CD8-positive, alpha-beta memory T cell (primary cell): Measurements from ENCODE around the gene SLC12A7. TPM values are rescaled to one million over a fixed set of nuclear protein-coding genes. Genes with fewer than 3 reads are reported as not detected.
"Not testable (repeated sequence)": the region's sequence is repeated elsewhere in the genome, so short reads cannot be mapped to it uniquely, and the experiment has no call there.

ENCODE experiments used
- CTCF ChIA-PET: fragments of 350-600 bp; sonication (Branson Sonifier 250); formaldehyde crosslinking; loops from one replicate; lab custom pipeline; 2021; ENCODE audit warnings: antibody characterized with exemption; lab: Charles Lee
- POLR2A ChIA-PET: fragments of 350-600 bp; sonication (Branson Sonifier 250); formaldehyde crosslinking; loops from one replicate; lab custom pipeline; 2021; ENCODE audit warnings: antibody characterized with exemption; lab: Charles Lee
- DNase-seq, 5 donors: peaks; one replicate each; pipeline versions ENCODE4 v3.0.0 to v3.0.0-alpha.2; 2020 to 2022; ENCODE audit warnings: mixed read lengths in 1 of 5
- H3K27ac ChIP-seq: one replicate; pipeline ENCODE4 v1.7.0; 2013; ENCODE audit warnings: low read depth, mild to moderate bottlenecking, low read length, moderate library complexity
- H3K27me3 ChIP-seq: 2 replicates; pipeline ENCODE4 v1.7.0; 2013; ENCODE audit warnings: low read length, mild to moderate bottlenecking; ENCODE audit not compliant: insufficient read depth, poor library complexity, severe bottlenecking
- H3K36me3 ChIP-seq: 2 replicates; pipeline ENCODE4 v1.7.0; 2013; ENCODE audit warnings: mild to moderate bottlenecking, low read length, moderate library complexity; ENCODE audit not compliant: insufficient read depth
- H3K4me1 ChIP-seq: 2 replicates; pipeline ENCODE4 v1.7.0; 2013; ENCODE audit warnings: mild to moderate bottlenecking, low read length, moderate library complexity; ENCODE audit not compliant: insufficient read depth
- H3K4me3 ChIP-seq: 2 replicates; pipeline ENCODE4 v1.7.0; 2013; ENCODE audit warnings: mild to moderate bottlenecking, low read length
- H3K9me3 ChIP-seq: 2 replicates; pipeline ENCODE4 v1.7.0; 2013; ENCODE audit warnings: mild to moderate bottlenecking, low read length
- H3K27ac Mint-ChIP-seq, 8 donors: one replicate each; pipeline ENCODE4 v1.8.0; 2020 to 2021; ENCODE audit warnings: mixed read lengths in 8 of 8, mild to moderate bottlenecking in 6 of 8, inconsistent platforms in 3 of 8, moderate library complexity in 3 of 8
- H3K27me3 Mint-ChIP-seq, 2 donors: one replicate each; pipeline ENCODE4 v1.8.0; 2020 to 2021; ENCODE audit warnings: mixed read lengths in 2 of 2, mild to moderate bottlenecking in 1 of 2, moderate library complexity in 1 of 2
- H3K36me3 Mint-ChIP-seq, 3 donors: one replicate each; pipeline ENCODE4 v1.8.0; 2020 to 2021; ENCODE audit warnings: mixed read lengths in 3 of 3, inconsistent platforms in 1 of 3, mild to moderate bottlenecking in 1 of 3
- H3K4me1 Mint-ChIP-seq, 3 donors: one replicate each; pipeline ENCODE4 v1.8.0; 2020 to 2021; ENCODE audit warnings: mixed read lengths in 3 of 3, inconsistent platforms in 1 of 3, mild to moderate bottlenecking in 1 of 3
- H3K4me3 Mint-ChIP-seq, 7 donors: one replicate each; pipeline ENCODE4 v1.8.0; 2020 to 2021; ENCODE audit warnings: mixed read lengths in 7 of 7, mild to moderate bottlenecking in 6 of 7, moderate library complexity in 4 of 7, inconsistent platforms in 2 of 7
- H3K9me3 Mint-ChIP-seq, 5 donors: one replicate each; pipeline ENCODE4 v1.8.0; 2020 to 2022; ENCODE audit warnings: mixed read lengths in 5 of 5, mild to moderate bottlenecking in 3 of 5, moderate library complexity in 2 of 5, inconsistent platforms in 1 of 5
- polyA plus RNA-seq: library from polyadenylated mRNA; unstranded; fragments of 300-500 nt; fragmentation: Illumina TruSeq; gene quantifications from one replicate; pipeline ENCODE4 v1.2.3, GENCODE V29; 2021
- total RNA-seq, 2 experiments: library from RNA; stranded (reverse); gene quantifications; one replicate each; pipeline ENCODE4 v1.2.3, GENCODE V29; 2021

The SLC12A7 gene
- total and polyA plus RNA-seq, 3 experiments from 2014 or later = 4.9 to 20.0 (median 6.6) TPM

DNA sequence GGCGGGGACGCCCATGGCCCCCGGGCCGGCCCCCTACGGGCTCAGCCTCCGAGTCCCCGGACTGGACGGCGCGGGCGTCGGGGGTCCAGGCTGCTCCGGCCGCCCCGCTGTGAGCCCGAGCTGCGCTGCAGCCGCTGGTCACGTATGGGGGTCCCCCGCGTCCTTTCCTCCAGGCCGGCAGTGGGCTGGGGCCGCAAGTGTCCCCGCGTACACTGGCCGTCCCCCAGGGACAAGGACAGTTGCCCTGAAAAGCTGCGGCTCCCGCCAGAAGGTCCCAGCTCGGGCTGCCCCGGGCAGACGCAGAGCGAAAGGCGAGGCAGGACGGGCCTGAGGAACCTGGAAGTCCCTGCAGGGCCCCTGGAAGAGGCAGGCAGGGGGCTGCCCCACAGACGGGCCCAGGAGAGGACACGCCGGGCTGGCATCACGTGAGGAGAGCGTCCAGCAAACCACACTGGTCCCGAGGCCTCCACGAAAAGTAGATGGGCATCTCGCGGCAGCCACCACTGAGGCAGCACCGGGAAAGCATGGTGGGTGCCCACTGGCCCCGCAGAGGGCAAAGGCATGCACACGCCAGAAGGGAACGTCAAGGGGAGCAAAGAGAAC lies 106.5 kb downstream of the SLC12A7 start:
- H3K4me1 Mint-ChIP-seq = peaks cover 15 to 29% (median 17%) of the 10 kb centered on the region in 3 donors
- peak overlapping the region in 5 of 7 donors; percentile 4 to 73 (median 57) for H3K4me3 Mint-ChIP-seq
- H3K9me3 Mint-ChIP-seq = no peaks in the 10 kb centered on the region
- Histone ChIP-seq H3K4me1 (peaks cover 23% of the 10 kb centered on the region), H3K36me3 (no peaks in the 10 kb centered on the region), H3K9me3 (no peaks in the 10 kb centered on the region), H3K27me3 (peaks cover 33% of the 10 kb centered on the region), H3K27ac (no peak overlapping the region), H3K4me3 (no peak overlapping the region)
- H3K27me3 Mint-ChIP-seq = peaks cover 26 to 45% of the 10 kb centered on the region in 2 donors
- ChIA-PET CTCF (no interaction called here), POLR2A (no interaction called here)
- no peak overlapping the region for H3K27ac Mint-ChIP-seq
- H3K36me3 Mint-ChIP-seq = no peaks in the 10 kb centered on the region
- peak in 1 of 5 donors; percentile 26 for DNase-seq

DNA sequence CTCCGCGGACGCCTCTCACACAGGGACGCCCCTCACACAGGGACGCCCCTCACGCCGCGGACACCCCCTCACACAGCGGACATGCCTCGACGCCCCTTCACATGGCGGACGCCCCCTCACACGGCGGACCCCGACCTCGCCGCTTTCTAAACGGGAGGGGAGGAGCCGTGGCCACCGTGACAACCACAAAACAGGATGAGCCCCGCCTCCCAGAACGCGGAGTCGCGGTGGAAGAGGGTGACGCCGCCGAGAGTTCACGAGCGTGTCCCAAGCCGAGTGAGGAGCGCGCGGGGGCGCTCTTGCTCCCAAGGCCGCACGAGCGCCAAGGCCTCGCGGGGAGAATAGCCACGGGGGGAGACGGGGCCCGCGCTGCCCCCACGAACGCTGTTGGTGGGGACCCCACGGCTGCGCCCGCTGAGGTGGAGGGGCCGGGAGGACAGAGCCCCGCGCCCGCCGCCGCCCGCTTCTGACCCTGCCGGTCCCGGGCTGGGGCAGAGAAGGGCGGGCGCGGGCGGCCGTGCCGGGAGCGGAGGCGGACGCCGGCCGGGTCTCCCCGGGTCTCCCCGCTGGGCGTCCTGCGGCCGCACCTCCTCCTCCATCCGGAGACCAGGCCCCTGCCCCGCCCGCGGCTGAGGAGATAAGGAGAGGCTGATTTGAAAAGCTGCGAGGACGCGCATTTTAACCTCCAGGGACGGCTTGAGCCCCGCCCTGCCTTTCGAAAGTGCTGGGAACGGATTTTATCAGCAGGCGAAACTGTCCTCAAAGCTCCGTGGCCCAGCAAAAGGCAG lies 107.2 kb downstream of the SLC12A7 start:
- ChIA-PET POLR2A (no interaction called here), CTCF (no interaction called here)
- H3K36me3 ChIP-seq = no peaks in the 10 kb centered on the region
- no peak overlapping the region for H3K27ac ChIP-seq
- H3K9me3 Mint-ChIP-seq = no peaks in the 10 kb centered on the region
- peaks cover 18% of the 10 kb centered on the region for H3K4me1 ChIP-seq
- H3K4me3 Mint-ChIP-seq = peak overlapping the region in 6 of 7 donors; percentile 54 to 78 (median 62)
- H3K36me3 Mint-ChIP-seq = no peaks in the 10 kb centered on the region
- no peaks in the 10 kb centered on the region for H3K9me3 ChIP-seq
- no peak overlapping the region for H3K4me3 ChIP-seq
- peaks cover 22 to 40% of the 10 kb centered on the region in 2 donors for H3K27me3 Mint-ChIP-seq
- peaks cover 26% of the 10 kb centered on the region for H3K27me3 ChIP-seq
- no peak overlapping the region for H3K27ac Mint-ChIP-seq
- peak in 4 of 5 donors; percentile 25 to 47 (median 38) for DNase-seq
- H3K4me1 Mint-ChIP-seq = peaks cover 15 to 26% (median 17%) of the 10 kb centered on the region in 3 donors

DNA sequence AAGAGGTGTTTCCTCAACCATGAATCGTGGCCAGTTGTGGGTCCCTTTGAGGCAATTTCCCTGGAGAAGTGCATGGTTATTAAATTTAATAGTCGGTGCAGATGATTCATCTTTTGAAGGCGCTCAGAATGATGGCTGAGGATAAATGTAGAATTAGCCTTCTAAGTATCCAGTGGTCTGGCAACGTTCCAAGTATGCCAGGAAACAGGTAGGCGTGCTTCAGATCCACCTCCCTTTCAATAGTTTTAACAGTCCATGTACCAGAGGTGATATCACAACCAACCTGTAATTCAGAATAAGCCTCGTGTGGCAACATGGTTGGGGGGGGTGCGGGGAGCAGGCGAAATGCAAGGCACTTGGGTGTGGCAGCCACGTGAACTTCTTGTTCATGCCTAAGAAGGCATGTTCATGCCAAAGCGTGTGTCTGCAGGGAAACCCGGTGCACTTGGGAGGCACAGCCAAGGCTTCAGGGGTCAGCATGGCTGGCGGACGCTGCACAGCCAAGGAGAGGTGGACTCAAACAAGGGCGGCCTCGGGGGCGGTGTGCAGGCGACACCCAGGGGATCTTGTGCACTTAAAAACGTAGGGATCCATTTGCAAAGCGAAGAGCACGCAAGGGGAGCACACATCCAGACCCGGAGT lies 108.4 kb downstream of the SLC12A7 start:
- no peak overlapping the region for H3K27ac Mint-ChIP-seq
- peaks cover 21% of the 10 kb centered on the region for H3K27me3 ChIP-seq
- CTCF ChIA-PET = no interaction called here

DNA sequence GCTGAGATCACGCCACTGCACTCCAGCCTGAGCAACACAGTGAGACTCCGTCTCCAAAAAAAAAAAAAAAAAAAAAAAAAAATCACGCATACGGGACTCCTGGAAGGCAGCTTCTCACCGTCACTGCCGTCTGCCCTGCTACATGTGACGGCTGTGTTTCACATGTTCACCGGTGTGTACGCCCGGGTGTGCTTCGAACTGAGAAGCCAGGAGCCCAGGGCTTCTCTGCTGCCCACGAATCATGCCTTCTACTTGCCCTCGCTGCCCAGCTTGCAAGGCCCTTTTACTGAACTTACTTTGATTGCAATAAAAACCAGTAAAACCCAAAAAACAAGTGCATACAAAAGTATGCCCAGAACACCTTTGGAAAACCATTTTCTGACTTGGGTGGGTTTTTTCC lies 109.0 kb downstream of the SLC12A7 start:
- Histone ChIP-seq H3K4me1 (peaks cover 17% of the 10 kb centered on the region), H3K4me3 (no peak overlapping the region), H3K36me3 (no peaks in the 10 kb centered on the region), H3K9me3 (no peaks in the 10 kb centered on the region), H3K27ac (no peak overlapping the region), H3K27me3 (peaks cover 18% of the 10 kb centered on the region)
- peaks cover 15 to 23% (median 15%) of the 10 kb centered on the region in 3 donors for H3K4me1 Mint-ChIP-seq
- H3K27me3 Mint-ChIP-seq = peaks cover 19 to 40% of the 10 kb centered on the region in 2 donors
- CTCF ChIA-PET = no interaction called here
- no peaks in the 10 kb centered on the region for H3K9me3 Mint-ChIP-seq
- no peaks in the 10 kb centered on the region for H3K36me3 Mint-ChIP-seq
- no peak overlapping the region for H3K4me3 Mint-ChIP-seq
- POLR2A ChIA-PET = no interaction called here
- H3K27ac Mint-ChIP-seq = no peak overlapping the region
- no peak for DNase-seq

More for the DNA sequence above, 108.4 kb downstream of the SLC12A7 start:
- no peak overlapping the region for H3K27ac ChIP-seq
- DNase-seq = peak in 2 of 5 donors; percentile 27 to 36
- H3K4me1 ChIP-seq = peaks cover 17% of the 10 kb centered on the region
- Mint-ChIP-seq H3K9me3 (no peaks in the 10 kb centered on the region), H3K4me3 (peak overlapping the region; percentile 37 to 78 (median 54)), H3K4me1 (peaks cover 15 to 26% (median 17%) of the 10 kb centered on the region in 3 donors), H3K27me3 (peaks cover 22 to 43% of the 10 kb centered on the region in 2 donors), H3K36me3 (no peaks in the 10 kb centered on the region)
- no peaks in the 10 kb centered on the region for H3K9me3 ChIP-seq
- POLR2A ChIA-PET = no interaction called here
- H3K4me3 ChIP-seq = no peak overlapping the region
- no peaks in the 10 kb centered on the region for H3K36me3 ChIP-seq

DNA sequence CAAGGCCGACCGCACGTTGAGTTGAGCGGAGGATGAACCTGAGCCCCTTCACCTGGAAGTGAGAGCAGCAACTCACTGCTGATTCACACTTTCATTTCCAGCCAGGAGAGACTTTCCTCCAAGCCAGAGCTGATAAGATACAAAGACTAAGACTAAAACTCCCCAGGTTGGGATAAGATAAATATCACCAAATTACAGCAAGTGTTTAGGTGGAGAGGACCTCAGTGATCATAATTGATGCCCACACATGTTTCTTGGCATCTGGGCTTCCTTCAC lies 109.7 kb downstream of the SLC12A7 start:
- no peak overlapping the region for H3K27ac Mint-ChIP-seq
- CTCF ChIA-PET = no interaction called here
- H3K36me3 Mint-ChIP-seq = no peaks in the 10 kb centered on the region

DNA sequence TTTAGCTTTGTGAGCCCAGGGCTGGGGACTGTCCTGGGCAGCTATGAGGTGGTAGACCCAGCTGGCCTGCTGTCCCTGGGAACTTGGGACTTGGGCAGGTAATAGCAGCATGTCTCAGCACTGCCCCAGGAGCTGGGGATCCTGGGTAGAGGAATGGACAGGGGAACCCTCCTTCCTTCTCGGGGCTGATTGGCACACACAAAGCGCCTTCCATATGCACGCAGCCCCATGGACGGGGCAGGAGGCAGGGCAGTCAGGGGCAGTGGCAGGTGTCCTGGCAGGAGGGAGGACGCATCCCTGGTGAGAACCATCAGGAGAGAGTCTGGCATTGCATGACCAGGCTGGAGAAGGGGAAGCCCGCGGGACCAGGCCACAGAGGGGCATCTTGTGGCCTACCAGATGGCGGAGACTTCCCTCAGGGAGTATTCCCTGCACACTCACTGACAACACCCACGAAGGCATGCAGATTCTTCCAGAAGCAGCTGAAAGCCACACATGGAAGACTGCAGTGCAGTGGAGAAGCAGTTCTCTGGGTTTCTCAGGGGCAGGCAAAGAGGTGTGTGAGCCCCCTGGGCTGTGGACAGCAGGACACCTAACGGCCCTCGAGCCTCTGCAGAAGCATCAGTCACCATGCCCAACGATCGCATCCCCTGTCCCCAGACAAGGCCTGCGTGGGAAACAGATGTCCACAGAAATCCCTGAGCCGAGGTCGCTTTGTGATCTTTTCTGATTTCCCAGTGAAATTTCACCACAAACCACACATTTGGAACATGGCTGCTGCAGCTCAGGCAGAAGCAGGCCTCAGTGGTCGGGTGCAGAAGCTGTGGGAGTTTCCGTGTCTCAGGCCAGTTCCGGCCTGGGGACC lies 110.2 kb downstream of the SLC12A7 start:
- Histone ChIP-seq H3K36me3 (no peaks in the 10 kb centered on the region), H3K9me3 (no peaks in the 10 kb centered on the region), H3K27me3 (peaks cover 11% of the 10 kb centered on the region), H3K27ac (no peak overlapping the region), H3K4me3 (no peak overlapping the region), H3K4me1 (peaks cover 23% of the 10 kb centered on the region)
- H3K9me3 Mint-ChIP-seq = no peaks in the 10 kb centered on the region
- H3K4me1 Mint-ChIP-seq = peaks cover 23 to 32% (median 23%) of the 10 kb centered on the region in 3 donors
- H3K4me3 Mint-ChIP-seq = no peak overlapping the region
- no peaks in the 10 kb centered on the region for H3K36me3 Mint-ChIP-seq
- H3K27me3 Mint-ChIP-seq = peaks cover 13 to 28% of the 10 kb centered on the region in 2 donors
- peak in 1 of 5 donors; percentile 23 for DNase-seq
- ChIA-PET CTCF (no interaction called here), POLR2A (no interaction called here)
- no peak overlapping the region for H3K27ac Mint-ChIP-seq

More for the DNA sequence above, 109.7 kb downstream of the SLC12A7 start:
- H3K4me3 Mint-ChIP-seq = no peak overlapping the region
- no peaks in the 10 kb centered on the region for H3K9me3 Mint-ChIP-seq
- Histone ChIP-seq H3K4me3 (no peak overlapping the region), H3K27ac (no peak overlapping the region), H3K4me1 (peaks cover 18% of the 10 kb centered on the region), H3K36me3 (no peaks in the 10 kb centered on the region), H3K9me3 (no peaks in the 10 kb centered on the region), H3K27me3 (peaks cover 15% of the 10 kb centered on the region)
- peaks cover 15 to 33% of the 10 kb centered on the region in 2 donors for H3K27me3 Mint-ChIP-seq
- peaks cover 17 to 26% (median 18%) of the 10 kb centered on the region in 3 donors for H3K4me1 Mint-ChIP-seq
- DNase-seq = no peak
- POLR2A ChIA-PET = no interaction called here

DNA sequence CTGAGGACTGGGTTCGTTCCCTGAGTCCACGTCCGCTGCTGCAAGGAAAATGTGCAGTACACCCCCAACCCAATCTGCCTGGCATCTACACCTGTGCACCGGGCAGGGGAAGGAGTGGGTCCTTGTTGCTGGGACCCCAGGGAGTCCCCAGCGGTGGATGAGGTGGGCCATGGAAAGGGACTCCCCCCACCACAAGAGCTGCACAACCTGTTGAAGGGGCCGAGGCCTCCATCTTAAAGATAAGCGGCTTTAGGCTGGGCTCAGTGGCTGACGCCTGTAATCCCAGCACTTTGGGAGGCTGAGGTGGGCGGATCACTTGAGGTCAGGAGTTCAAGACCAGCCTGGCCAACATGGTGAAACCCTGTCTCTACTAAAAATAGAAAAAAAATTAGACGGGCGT lies 111.0 kb downstream of the SLC12A7 start:
- peaks cover 23% of the 10 kb centered on the region for H3K4me1 ChIP-seq
- H3K9me3 Mint-ChIP-seq, H3K9me3 ChIP-seq, H3K4me3 Mint-ChIP-seq, POLR2A ChIA-PET, H3K27ac ChIP-seq, H3K27me3 ChIP-seq, H3K4me3 ChIP-seq, H3K36me3 Mint-ChIP-seq, H3K27ac Mint-ChIP-seq, H3K36me3 ChIP-seq, CTCF ChIA-PET: not testable (repeated sequence)
- H3K4me1 Mint-ChIP-seq = peaks cover 20 to 33% (median 22%) of the 10 kb centered on the region in 3 donors
- DNase-seq = peak in 1 of 5 donors; percentile 39
- peaks cover 6 to 20% of the 10 kb centered on the region in 2 donors for H3K27me3 Mint-ChIP-seq
